HG02943 (cell line): Measurements from ENCODE around the gene ANP32E.
"Not testable (repeated sequence)": the region's sequence is repeated elsewhere in the genome, so short reads cannot be mapped to it uniquely, and the experiment has no call there.

ENCODE experiments used
- ATAC-seq: cut with Tn5 transposase; IDR thresholded peaks from one replicate; pipeline ENCODE4 v1.9.1; 2021; ENCODE audit warnings: mild to moderate bottlenecking, low read depth, moderate library complexity; ENCODE audit not compliant: unreplicated experiment

The ANP32E gene

GRCh38 chr1:150257624-150258585 is 22.0 kb upstream of the ANP32E start, which contains the start of gene CA14:
TSS of gene CA14 (plus strand) at chr1:150257774. CDS start at chr1:150258129, 355 bp downstream.
- no peak for ATAC-seq

DNA sequence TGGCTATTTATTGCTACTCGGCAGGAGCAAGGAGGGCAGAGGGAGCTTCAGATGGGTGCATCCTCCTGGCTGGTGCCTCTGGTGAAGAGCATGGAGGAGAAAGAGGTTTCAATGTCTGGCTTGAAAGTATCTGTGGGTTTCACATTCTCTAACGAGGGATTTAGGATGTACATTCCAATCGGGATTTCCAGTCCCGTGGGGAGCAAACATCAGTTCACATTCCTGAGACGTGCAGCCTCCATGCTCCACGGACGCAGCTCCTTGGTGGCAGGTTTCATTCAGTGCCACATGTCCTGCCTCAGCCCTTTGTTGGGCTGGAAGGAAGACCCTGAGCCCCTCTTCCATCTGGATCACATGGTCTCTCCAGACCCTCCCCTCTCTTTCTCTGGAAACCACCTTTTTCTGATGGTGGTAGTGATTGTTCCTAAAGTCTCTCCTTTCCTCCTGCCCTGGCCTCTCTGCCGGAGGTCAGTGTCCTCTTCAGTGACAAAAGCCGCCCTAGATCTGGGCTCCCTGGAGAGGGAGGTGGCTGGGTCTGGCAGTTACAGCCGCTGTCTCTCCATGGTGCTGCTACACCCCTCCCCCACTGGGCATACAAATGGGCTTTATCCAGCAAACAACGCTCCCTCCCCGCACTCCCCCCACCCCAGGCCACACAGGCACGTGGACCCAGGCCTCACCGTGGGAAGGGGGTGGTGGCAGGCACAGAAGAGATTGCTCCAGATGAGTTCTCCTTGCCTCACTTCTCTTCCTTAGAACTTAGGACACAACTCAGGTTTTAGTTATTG is 20.8 kb upstream of the ANP32E start:
- no peak for ATAC-seq

DNA sequence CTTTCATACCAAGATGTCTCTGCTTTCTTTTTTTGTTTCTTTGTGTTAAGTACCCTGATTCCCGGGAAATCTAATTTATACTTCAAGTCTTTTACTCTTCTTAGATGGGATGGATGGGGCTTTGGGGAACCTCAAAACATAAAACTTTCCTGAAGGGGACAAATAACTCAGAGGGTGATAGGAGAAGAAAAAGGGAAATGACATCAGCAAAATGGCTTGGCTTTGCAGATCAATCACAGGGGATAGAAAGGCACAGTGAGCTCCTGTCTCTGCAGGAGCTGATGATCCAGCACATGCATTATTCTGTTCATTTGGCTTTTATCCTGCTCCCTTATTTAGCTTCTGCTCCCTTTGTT is 20.3 kb upstream of the ANP32E start:
- ATAC-seq = no peak

- ATAC-seq = no peak
These were observed 14.0 kb upstream of the ANP32E start for GRCh38 chr1:150249936-150250335.

DNA sequence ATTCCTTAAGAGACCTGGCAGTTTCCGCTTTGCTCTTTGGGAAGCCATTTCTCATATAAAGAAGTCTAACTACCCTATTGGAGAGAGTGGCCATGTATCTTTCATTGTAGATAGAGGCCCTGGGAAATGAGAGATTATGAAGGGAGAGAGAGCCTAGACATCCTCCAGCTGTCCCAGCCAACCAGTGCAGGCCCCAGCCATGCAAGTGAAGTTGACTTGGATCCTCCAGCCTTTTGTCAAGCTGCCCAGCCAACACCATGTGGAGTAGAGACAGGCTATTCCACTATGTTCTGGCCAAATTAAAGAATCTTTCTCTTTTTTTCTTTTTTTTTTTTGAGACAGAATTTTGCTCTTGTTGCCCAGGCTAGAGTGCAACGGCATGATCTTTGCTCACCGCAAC is 7.1 kb upstream of the ANP32E start:
- ATAC-seq = no peak

- no peak for ATAC-seq
These were observed 1.8 kb upstream of the ANP32E start for GRCh38 chr1:150237746-150238145.

DNA sequence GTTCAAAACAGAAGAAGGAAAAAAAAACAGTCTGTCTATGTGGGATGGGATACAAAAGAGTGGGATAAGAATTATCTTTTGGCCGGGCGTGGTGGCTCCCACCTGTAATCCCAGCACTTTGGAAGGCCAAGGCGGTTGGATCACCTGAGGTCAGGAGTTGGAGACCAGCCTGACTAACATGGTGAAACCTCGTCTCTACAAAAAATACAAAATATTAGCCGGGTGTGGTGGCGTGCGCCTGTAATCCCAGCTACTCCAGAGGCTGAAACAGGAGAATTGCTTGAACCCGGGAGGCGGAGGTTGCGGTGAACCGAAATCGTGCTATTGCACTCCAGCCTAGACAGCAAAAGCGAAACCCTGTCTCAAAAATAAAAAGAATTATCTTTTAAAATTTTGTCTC is 1.3 kb upstream of the ANP32E start:
- not testable (repeated sequence) for ATAC-seq

DNA sequence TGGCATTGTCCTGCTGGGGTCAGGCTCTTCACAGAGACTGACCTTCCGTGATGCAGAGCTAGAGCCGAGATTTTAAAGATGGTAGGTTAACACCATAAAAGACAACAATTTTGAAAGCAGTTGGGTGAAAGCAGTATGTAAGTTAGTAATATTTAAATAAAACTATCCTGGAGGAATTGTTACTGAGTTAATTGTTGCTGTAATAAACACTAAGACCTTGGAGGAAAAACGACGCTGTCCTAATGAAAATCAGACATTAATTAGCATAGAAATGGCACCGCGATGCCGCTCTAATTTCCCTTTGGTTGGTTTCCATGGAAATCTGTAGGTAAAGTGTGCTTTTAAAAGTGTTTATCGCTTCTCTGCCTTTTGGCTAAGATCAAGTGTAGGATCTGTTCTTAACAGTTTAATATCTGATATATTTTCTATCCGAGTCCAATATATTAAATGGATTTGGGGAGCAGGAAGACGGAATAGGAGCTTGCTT is 745 bp upstream of the ANP32E start:
- ATAC-seq = no peak

DNA sequence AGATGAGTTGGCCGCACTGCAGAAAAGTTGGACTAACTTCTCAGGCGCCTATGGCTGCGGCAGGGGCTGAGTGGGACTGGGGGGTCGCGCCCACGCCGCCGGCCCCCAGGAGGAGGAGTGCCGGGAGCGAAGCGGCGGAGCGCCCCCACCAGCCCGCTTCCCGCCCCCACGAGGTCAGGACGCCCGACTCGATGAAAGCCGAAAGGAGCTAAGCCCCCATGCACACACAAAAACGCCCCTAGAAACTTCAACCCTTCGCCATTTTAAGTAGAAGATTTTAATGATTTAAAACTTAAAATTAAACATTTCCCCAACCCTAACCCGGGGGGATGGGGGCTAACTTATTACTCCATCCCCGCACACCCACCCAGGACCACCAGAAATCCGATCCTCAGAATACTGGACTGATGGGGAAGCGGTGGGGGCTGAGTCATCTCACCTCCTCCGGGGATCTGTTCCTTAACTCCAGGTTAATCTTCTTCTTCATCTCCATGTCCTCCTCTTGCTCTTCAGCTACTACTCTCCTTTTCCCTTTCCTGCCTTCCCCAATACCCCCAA is 539 bp downstream of the ANP32E start:
- ATAC-seq = no peak

DNA sequence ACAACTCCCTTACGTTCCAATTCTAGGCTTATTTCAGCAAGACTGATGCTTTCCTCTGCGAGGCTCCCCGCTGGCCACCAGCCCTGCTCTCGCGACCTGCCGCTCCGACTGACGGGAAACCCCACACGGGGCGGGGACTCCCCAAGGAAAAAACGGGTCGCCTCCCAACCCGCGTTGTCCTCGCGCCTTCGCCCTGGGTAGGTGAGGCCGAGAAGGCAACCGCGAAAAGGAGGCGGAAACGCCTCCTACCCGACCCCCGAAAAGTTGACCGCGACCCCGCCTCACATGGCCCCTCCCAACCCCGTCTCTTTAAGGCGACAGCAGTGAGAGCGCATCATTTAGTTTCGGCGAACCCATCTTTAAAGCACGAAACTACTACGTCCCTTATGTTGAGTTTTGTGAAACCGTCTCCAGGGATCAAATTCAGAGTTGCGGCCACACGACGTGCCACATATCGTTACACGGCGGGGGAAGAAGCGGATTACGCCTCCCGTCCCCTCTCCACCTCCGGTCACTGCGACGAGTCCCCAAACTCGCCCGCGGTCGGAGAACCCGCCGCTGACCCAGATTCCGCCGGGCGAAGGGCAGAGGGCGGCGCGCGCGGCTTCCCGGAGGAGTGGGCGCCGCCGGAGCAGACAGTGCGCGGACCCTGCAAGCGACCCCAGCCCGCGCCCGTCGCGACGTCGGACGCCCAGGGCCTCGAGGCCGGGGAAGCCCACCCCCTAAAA is 1.2 kb downstream of the ANP32E start:
- ATAC-seq = peak; percentile 39

GRCh38 chr1:150234309-150234565 is 1.7 kb downstream of the ANP32E start:
- ATAC-seq = no peak

DNA sequence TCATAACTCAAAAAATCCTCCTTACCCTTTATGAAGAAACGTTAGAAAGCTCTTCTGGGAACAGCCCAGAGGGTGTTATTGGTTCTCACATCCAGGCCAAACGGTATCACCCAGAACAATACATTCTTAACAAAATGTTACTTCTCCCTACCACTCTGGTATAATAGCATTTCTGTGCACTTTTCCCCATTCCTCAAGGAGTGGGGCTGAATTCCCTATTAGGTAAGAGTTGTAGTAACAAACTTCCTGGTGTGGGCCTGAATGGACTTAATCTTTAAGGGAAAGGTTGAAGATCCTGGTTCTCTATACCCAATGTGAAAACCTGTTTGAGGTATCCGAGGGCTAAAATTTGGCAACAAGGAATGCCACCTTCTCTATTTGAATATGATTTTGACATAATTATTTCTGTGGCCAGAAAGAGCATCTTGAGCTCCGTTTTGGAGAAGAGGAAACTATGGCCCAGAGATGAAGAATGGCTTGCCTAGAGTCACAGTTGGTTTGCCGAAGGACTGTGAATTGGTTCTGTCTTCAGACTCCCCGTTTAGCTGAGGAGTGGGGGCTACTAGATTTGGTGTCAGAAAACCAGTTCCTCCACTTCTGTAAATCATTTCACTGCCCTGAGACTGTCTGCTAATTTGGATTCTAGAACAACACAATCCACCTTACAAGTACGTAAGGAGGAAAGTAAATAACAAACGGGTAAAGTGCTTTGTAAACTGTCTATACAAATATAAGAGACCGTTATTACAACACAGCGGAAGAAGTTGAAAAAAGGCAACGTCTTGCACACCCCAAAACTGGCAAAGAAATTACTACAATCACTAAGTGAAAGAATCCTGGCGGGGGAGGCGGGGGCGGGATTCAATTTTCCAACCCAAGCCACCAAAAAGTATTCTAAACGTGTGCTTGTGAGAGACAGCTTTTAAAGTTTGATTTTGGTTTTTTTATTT is 2.3 kb downstream of the ANP32E start:
- ATAC-seq = no peak

DNA sequence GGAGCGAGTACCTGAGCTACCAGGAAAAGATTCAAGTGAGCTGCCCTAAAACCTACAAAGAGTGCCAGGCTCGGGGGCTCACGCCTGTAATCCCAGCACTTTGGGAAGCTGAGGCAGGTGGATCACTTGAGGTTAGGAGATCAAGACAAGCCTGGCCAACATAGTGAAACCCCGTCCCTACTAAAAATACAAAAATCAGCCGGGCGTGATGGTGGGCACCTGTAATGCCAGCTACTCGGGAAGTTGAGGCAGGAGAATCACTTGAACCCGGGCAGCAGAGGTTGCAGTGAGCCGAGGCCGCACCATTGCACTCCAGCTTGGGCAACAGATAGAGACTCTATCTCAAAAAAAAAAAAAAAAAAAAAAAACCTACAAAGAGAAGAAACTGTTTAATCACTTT is 3.0 kb downstream of the ANP32E start:
- ATAC-seq = not testable (repeated sequence)

DNA sequence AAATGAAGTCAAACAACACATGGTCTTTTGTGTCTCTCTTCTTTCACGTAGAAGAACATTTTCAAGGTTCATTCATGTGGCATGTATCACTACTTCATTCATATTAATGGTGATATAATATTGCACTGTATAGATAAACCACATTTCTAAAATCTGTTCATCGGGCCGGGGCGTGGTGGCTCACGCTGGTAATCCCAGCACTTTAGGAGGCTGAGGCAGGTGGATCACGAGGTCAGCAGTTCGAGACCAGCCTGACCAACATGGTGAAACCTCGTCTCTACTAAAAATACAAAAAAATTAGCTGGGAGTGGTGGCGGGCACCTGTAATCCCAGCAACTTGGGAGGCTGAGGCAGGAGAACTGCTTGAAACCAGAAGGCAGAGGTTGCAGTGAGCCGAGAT is 7.7 kb downstream of the ANP32E start:
- not testable (repeated sequence) for ATAC-seq

DNA sequence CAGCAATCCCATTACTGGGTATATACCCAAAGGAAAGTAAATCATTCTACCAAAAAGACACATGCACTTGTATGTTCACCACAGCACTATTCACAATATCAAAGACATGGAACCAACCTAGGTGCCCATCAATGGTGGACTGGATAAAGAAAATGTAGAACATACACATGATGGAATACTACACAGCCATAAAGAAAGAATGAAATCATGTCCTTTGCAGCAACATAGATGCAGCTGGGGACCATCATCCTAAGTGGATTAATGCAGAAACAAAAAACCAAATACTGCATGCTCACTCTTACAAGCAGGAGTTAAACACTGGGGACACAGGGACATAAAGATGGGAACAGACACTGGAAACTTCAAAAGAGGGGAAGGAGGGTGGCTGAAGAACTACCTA is 8.7 kb downstream of the ANP32E start:
- no peak for ATAC-seq

DNA sequence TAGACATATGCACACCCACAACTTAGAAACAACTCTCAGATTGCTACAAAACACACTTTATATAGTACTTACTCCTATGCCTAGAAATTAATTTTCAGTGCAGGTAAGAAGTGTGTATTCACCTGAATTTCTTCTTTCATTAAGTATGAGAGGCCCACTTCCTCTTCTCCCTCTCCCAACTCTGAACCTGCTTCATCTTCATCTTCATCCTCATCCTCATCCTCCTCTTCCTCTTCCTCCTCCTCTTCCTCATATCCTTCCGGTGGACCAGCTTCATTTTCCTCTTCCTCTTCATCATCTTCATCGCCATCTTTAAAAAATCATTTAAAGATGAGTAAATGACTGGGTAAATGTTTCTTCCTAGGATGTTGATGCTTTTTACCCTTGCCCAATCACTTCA is 9.4 kb downstream of the ANP32E start:
- ATAC-seq = no peak

DNA sequence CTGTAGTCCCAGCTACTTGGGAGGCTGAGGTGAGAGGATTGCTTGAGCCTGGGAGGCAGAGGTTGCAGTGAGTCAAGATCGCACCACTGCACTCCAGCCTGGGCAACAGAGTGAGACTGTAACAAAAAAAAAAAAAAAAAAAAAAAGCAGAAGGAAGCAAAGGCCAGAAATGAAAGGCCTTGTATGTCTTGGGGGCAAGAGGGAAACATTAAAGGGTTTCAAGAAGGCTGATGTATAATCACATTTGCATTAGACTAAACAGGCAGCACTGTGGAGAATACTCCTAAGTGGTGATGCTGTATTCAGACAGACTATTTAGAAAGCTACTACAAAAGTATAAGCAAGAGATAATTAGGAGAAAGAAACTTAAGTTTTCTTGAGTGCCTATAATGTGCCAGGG is 10.4 kb downstream of the ANP32E start:
- no peak for ATAC-seq

GRCh38 chr1:150224983-150225382 is 10.9 kb downstream of the ANP32E start:
- ATAC-seq = no peak

GRCh38 chr1:150221552-150221951 is 14.4 kb downstream of the ANP32E start:
- ATAC-seq = no peak

GRCh38 chr1:150215855-150216254 is 20.1 kb downstream of the ANP32E start:
- not testable (repeated sequence) for ATAC-seq
